GM18907 (cell line): ENCODE data around the gene PRPF40B.
"Not testable (repeated sequence)": the region's sequence is repeated elsewhere in the genome, so short reads cannot be mapped to it uniquely, and the experiment has no call there.

Experiments used
- ATAC-seq: cut with Tn5 transposase; IDR thresholded peaks from one replicate; pipeline ENCODE4 v1.9.1; 2021; ENCODE audit warnings: mild to moderate bottlenecking, moderate library complexity; ENCODE audit not compliant: unreplicated experiment

PRPF40B gene

GRCh38 chr12:49609059-49609874 lies 14.1 kb upstream of the PRPF40B start:
- no peak for ATAC-seq

GRCh38 chr12:49609875-49610154 lies 13.5 kb upstream of the PRPF40B start:
- ATAC-seq = no peak

GRCh38 chr12:49610785-49611184 lies 12.6 kb upstream of the PRPF40B start:
- not testable (repeated sequence) for ATAC-seq

GRCh38 chr12:49612210-49612609 lies 11.2 kb upstream of the PRPF40B start:
- no peak for ATAC-seq

DNA sequence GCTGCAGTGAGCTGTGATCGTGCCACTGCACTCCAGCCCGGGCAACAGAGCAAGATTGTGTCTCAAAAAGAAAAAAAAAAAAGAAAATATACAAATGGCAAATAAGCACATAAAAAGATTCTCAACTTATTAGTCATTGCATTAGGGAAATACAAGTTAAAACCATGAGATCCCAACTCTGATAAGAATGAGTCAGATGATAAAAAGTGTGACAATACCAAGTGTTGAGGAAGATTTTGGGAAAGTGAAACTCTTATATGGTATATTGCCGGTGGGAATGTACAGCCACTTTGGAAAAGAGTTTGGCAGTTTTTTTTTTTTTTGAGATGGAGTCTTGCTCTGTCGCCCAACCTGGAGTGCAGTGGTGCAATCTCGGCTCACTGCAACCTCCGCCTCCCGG lies 7.6 kb upstream of the PRPF40B start:
- no peak for ATAC-seq

- ATAC-seq = no peak
Observed at GRCh38 chr12:49616533-49617219, 6.7 kb upstream of the PRPF40B start.

GRCh38 chr12:49618576-49618975 lies 4.8 kb upstream of the PRPF40B start:
- ATAC-seq = no peak

DNA sequence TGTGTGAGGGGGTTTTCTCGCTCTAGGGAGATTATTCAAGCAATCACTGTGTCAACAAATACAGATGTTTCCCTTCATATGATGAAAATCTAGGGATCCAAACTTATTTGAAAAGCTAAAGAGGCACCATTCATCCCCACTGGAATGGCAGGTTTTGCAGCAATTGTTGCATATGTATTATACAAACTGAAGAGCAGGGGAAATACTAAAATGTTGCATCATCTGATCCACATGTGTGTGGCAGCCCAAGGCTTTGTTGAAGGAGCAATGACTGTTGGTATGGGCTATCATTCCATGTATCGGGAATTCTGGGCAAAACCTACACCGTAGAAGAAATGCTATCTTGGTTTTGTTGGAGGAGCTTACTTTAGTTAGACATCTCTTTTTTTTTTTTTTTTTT lies 4.1 kb upstream of the PRPF40B start:
- ATAC-seq = no peak

- ATAC-seq = no peak
Observed at GRCh38 chr12:49621651-49622500, 1.5 kb upstream of the PRPF40B start.

- peak; percentile 36 for ATAC-seq
Observed at GRCh38 chr12:49622501-49623141, 740 bp upstream of the PRPF40B start.

DNA sequence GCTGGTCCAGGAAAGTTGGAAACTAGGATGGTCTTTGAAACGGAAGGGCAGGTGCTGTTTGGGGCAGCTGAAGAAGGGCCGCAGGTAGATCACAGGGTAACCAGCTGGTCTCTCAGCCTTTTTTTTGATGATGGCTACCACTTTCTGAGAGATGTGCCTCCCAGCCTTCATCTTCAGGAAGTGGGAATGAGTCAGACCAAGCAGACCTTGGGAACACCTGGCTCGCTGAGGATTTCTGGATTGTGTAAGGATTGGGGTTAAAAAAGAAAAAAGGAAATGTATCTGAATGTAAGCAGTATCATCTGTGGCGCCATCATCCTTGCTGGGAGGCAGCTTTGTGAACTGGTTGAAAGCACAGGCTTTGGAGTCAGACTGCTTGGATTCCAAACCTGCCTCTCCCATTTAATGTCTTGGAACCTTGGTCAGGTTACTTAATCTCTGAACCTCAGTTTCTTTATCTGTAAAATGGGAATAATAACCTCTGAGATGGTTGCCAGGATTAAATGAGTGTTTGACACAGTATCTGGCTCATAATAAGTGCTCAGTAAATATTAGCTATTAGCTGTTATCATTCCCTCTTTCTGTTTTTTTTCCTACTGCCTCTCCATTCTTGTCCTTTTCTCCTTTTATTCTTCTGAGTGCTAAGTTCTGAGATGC lies 1.7 kb downstream of the PRPF40B start:
- ATAC-seq = no peak

DNA sequence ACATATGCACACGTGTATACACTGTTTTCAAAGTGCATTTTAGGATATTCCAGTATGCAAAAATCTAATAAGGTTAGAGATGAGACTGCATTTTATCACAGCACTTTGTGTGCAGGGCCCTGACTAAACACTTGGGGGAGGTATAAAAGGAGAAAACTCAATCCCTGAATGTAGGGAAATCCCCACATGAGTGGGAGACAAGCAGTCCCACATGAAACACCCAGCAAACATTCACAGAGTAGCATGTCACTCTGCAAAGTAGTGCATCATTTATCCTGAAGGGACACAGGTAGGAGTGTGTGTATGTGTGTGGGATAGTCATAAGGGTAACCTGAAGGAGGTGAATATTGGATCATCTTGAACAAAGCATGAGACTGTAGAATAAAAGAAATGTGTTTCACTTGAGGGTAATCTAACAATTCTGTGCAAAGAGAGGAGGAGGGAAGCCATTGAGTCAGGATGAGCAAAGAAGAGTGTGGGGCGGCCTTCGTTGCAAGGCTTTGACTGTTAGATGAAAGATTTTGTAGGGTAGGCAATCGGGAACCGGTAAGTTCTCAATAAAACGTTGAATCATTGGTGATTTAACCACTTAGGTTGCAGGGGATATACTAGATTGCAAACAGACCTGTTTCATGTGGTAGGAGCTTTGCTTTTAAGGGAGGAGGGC lies 2.9 kb downstream of the PRPF40B start:
- no peak for ATAC-seq

- ATAC-seq = no peak
Observed at GRCh38 chr12:49626836-49627235, 3.5 kb downstream of the PRPF40B start.

GRCh38 chr12:49627752-49628360 lies 4.5 kb downstream of the PRPF40B start:
- ATAC-seq = no peak

DNA sequence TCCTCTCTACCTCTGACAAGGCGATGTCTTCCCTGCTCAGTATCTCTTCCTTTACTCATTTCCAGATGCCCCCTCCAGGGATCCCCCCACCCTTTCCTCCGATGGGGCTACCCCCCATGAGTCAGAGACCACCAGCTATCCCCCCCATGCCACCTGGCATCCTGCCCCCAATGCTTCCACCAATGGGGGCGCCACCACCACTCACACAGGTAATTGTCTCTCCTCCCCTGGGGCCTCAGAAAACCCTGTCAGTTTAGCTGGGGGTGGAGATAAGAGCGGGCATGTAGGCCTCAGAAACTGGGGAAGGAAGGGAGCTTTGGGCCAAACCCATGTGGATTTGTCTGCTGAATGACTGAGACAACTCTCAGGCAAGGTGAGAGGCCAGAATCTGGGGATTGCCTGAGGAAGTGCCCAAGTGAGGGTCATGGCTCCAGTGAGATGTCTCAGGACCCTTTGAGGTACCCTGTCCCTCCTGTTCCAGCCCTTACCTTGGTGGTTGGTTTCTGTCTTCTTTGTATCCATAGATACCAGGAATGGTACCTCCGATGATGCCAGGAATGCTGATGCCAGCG lies 8.1 kb downstream of the PRPF40B start:
- no peak for ATAC-seq

- no peak for ATAC-seq
Observed at GRCh38 chr12:49632401-49632800, 9.0 kb downstream of the PRPF40B start.

GRCh38 chr12:49632986-49633702 lies 9.8 kb downstream of the PRPF40B start:
- ATAC-seq = no peak

DNA sequence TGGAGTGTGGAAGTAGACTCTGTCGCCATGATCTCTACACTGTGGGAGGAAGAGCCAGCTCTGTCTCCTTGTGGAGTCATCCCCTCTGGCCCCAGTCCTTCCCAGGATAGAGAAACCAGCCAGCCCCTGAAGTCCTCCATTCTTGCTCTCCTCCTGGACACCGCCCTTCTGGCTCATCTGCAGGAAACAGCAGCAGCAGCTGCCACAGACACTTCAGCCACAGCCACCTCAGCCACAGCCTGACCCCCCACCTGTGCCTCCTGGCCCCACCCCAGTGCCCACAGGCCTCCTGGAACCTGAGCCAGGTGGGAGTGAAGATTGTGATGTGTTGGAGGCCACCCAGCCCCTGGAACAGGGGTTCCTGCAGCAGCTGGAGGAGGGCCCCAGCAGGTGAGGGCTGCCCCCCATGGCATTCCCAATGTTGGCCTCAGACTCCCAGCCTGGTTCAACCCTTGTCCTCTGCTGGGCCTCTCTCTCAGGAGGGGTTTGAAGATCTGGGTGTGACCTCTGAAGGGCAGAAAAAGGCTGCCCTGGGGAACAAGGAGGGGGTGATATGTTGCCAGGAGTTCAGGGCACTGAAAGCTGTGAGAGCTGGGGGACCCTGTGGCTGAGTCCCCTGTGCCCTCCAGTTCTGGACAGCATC lies 10.5 kb downstream of the PRPF40B start:
- no peak for ATAC-seq
